NT2/D1 (cell line): ENCODE measurements around the gene GRK5.

Source experiments
- YY1 ChIP-seq: IDR thresholded peaks from 2 replicates; pipeline ENCODE4 v1.6.1; 2011; ENCODE audit not compliant: insufficient read length, insufficient read depth
- ZNF274 ChIP-seq: IDR thresholded peaks from 2 replicates; pipeline ENCODE4 v1.6.1; 2011; ENCODE audit warnings: mild to moderate bottlenecking, low read depth, low read length

DNA sequence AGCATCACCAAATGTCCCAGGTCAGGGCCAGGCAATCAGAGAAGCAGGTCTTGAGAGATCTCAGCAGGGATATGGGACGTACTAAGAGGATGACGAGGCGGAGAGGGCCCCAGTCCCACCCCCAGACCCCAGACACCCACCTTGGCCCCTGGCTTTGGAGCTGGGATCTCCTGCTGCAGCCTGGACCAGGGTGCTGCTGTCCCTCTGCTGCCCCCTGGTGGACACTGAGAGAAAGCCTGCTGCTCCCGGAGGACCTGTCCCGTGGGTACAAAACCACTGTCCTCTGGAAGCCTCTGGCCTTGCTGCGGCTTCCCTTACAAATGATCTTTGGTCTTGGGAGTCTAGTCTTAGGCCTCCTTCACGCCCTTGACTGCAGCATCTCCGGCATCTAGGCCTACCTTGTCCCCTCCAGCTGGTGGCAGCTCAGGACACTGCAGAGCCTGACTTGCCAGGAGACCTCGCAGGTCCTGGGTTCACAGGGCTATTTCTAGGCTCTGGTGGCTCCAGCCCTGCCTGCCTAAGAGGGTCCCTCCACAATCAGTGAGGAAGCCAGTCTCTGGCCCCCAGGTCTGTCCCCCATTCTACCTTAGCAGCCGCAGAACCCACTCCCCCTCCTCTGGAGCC, 238.1 kb downstream of the GRK5 start:
- TF ChIP-seq ZNF274: no peak
- no peak for TF ChIP-seq YY1
